Measurements from ENCODE around the gene TNFRSF1B. TPM values are rescaled to one million over a fixed set of nuclear protein-coding genes. Genes with fewer than 3 reads are reported as not detected.

The TNFRSF1B gene
- total and polyA plus RNA-seq, 9 of the 15 experiments (the other 6 are each of a cell fraction or from before 2014, with no cell fraction given) = 8.8 to 91.3 (median 36.0) TPM

DNA sequence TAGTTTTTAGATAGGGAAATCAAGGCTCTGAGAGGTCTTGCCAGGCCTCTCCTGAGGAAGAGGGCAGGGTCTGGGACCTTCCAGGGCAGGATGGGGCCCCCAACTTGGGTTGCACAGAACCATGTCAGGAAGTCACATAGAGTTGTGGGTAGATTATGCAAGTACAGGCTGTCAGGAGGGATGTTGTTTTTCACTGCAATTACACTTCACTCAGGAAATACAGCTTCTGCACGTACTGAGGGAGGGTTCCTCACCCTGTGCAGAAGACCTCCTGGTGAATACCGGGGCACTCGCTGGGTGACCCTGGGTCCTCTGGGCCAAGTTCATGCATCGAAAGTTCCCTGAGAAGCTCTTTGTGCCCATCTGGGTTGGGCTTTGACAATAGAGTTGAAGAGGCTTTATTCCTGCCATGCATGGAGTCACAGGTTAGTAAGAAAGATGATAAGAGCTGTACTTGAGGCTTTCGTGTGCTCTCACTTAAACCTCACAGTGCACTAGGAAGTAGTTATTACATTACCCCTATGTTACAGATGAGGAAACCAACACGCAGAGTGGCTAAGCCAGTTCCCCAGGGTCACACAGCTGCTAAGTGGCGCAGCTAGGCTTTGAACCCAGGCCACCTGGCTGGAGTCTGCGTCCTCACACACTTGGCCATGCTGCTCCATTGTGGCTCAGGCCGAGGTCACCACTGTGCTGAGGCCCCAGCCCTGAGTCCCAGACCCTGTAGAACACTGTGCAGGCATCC, 16.2 kb upstream of the TNFRSF1B start (continued):
- TF ChIP-seq PATZ1 (CRISPR knock-in tag; IDR thresholded peaks at IDR 0.05; ENCODE audit: borderline replicate concordance) (no peak), KDM2B (CRISPR knock-in tag; IDR thresholded peaks at IDR 0.05) (no peak), EHMT2 (IDR thresholded peaks at IDR 0.05) (no peak), MCM5 (IDR thresholded peaks at IDR 0.05; ENCODE audit: low read depth) (no peak), ZNF766 (CRISPR knock-in tag; conservative IDR thresholded peaks at IDR 0.05) (no peak), HDAC2 (IDR thresholded peaks at IDR 0.05) (no peak), CBX5 (IDR thresholded peaks at IDR 0.05; ENCODE audit: borderline replicate concordance, low read depth) (no peak), GABPA (tag; conservative IDR thresholded peaks at IDR 0.05; ENCODE audit: low read depth) (no peak)

- no peak for ATAC-seq
- Histone ChIP-seq H3K27me3 (ENCODE audit: control insufficient read depth in 2 of 2, insufficient read depth in 2 of 2, low read length in 2 of 2) (no peaks in the 10 kb centered on the region; a peak in 1 of 5 replicates), H3K4me2 (ENCODE audit: insufficient read depth, low read length) (no peak overlapping the region), H3K4me3 (no peak overlapping the region), H3K36me3 (ENCODE audit: control insufficient read depth, insufficient read depth, low read length) (no peaks in the 10 kb centered on the region), H4K20me1 (replicated peaks; ENCODE audit: control insufficient read depth, insufficient read depth, low read length) (no peaks in the 10 kb centered on the region), H3K27ac (ENCODE audit: extremely low read depth, low read depth, low read length) (no peak overlapping the region), H3K4me1 (replicated peaks in 1 of 2; ENCODE audit: control insufficient read depth in 2 of 2, insufficient read depth in 2 of 2, low read length in 2 of 2) (peaks cover 20 to 28% of the 10 kb centered on the region in 2 experiments), H3K9me1 (ENCODE audit: control insufficient read depth, insufficient read depth, low read length) (no peaks in the 10 kb centered on the region), H2AFZ (ENCODE audit: low read depth, low read length) (no peak overlapping the region), H3K9me3 (replicated peaks; ENCODE audit: control insufficient read depth, insufficient read depth, low read depth, low read length) (no peaks in the 10 kb centered on the region), H3K79me2 (ENCODE audit: control insufficient read depth, insufficient read depth, low read length) (no peaks in the 10 kb centered on the region), H3K9ac (ENCODE audit: insufficient read depth in 1 of 2, low read depth in 2 of 2, low read length in 2 of 2) (no peak overlapping the region)
- TF ChIP-seq ZNF24 (IDR thresholded peaks at IDR 0.05) = peak; percentile 91
- TF ChIP-seq IRF1 (CRISPR knock-in tag; IDR thresholded peaks at IDR 0.05; ENCODE audit: borderline replicate concordance) = no peak
- TF ChIP-seq BCOR (IDR thresholded peaks at IDR 0.05) = 0 out of 2 replicates have a peak, but pooled peaks have one; percentile 19
- no peak for TF ChIP-seq PTTG1 (tag; IDR thresholded peaks at IDR 0.05; ENCODE audit: low read depth)
- TF ChIP-seq PATZ1 (CRISPR knock-in tag; IDR thresholded peaks at IDR 0.05; ENCODE audit: borderline replicate concordance) = no peak
- TF ChIP-seq ZKSCAN1 (IDR thresholded peaks at IDR 0.05; ENCODE audit: low read depth, low read length) = peak; percentile 82
- POLR2A ChIA-PET = interaction anchor here (0.7 to 3.2 kb wide), 4 partner anchors 11 to 31 kb away, joined by 4 to 16 read pairs (median 4); partner anchors contain the start of gene TNFRSF1B
- intact Hi-C loops (cut with micrococcal nuclease) (no loop called here), in situ Hi-C loops (cut with MboI) (no loop called here)
- WGBS (ENCODE audit: insufficient coverage, low coverage, missing lambda C conversion rate) = 73% methylated on average over 2 of the region's 2 CpGs
- no peak for DNase-seq (ENCODE audit: extremely low read depth in 1 of 4, low spot score in 3 of 4)
- no TSS peak for BruUV-seq (replicated peaks)
- CTCF ChIA-PET (ENCODE audit: low intra/inter-chr PET ratio) = no interaction called here
- FAIRE-seq = no peak
These were observed 15.3 kb upstream of the TNFRSF1B start for GRCh38 chr1:12151465-12151864.
